GM23248 (cell line): ENCODE results near the gene BFSP1.

Experiments used
- EZH2 ChIP-seq: fragments of 200-600 bp; sonication (generic); IDR thresholded peaks from 2 replicates; pipeline ENCODE4 v1.6.1; 2018; ENCODE audit warnings: antibody characterized with exemption, mild to moderate bottlenecking; ENCODE audit not compliant: insufficient read depth, poor library complexity, severe bottlenecking
- EZH2phosphoT487 ChIP-seq: fragments of 200-600 bp; sonication (generic); IDR thresholded peaks from 2 replicates; pipeline ENCODE4 v1.6.1; 2018; ENCODE audit warnings: antibody characterized with exemption, moderate library complexity, mild to moderate bottlenecking, low read depth; ENCODE audit not compliant: insufficient read depth

DNA sequence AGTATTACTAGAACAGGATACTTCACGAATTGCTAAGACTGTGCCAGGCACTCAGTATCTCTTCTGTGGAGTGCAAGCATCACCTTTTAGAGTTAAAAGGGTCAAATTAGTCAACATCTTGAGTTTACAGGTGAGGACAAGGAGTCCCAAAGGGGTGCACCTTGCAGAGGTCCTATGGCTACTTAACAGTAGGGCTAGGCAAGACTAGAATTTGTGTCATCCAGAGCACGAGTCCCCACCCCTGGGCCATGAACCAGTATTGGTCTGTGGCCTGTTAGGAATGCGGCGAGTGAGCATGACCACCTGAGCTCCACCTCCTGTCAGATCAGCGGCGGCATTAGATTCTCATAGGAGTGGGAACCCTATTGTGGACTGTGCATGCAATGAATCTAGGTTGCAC lies 28.2 kb upstream of the BFSP1 start:
- TF ChIP-seq EZH2 (no peak), EZH2phosphoT487 (no peak)
